A549 (cell line): ENCODE data around the gene SURF2. TPM values are rescaled to one million over a fixed set of nuclear protein-coding genes. Genes with fewer than 3 reads are reported as not detected.
A peak's percentile ranks its signal among the peaks of the same experiment; 100 is the strongest.

Experiments
- BCL3 ChIP-seq: fragments of >200 bp; sonication (Bioruptor Twin); formaldehyde crosslinking; IDR thresholded peaks from 3 replicates; pipeline ENCODE4 v1.6.1; 2016
- BHLHE40 ChIP-seq: IDR thresholded peaks from 2 replicates; pipeline ENCODE4 v1.6.1; 2012; ENCODE audit warnings: low read depth, low read length, inconsistent platforms
- CHD4 ChIP-seq: fragments of 200-600 bp; sonication (generic); IDR thresholded peaks from 2 replicates; pipeline ENCODE4 v1.6.1; 2016; ENCODE audit warnings: antibody characterized with exemption, mild to moderate bottlenecking, borderline replicate concordance
- E2F6 ChIP-seq: IDR thresholded peaks from 2 replicates; pipeline ENCODE4 v1.6.1; 2012; ENCODE audit warnings: low read depth, borderline replicate concordance
- EHMT2 ChIP-seq: fragments of 200-600 bp; sonication (generic); IDR thresholded peaks from 2 replicates; pipeline ENCODE4 v1.6.1; 2016; ENCODE audit warnings: antibody characterized with exemption, low read depth, mild to moderate bottlenecking, moderate library complexity
- EP300 ChIP-seq, 2 experiments: fragments of >200 bp; sonication (Bioruptor Twin); formaldehyde crosslinking; IDR thresholded peaks; 2 replicates in 1 of 2; 3 replicates in 1 of 2; pipeline ENCODE4 v1.6.1; 2016 to 2017
- FOSL2 ChIP-seq, 2 experiments: fragments of 450-650 bp in 1 of 2; fragments of >200 bp in 1 of 2; sonication (Bioruptor Twin) in 1 of 2; formaldehyde crosslinking; IDR thresholded peaks; 2 replicates each; pipeline versions ENCODE4 v1.5.0 to v1.6.1; 2016 to 2020; ENCODE audit warnings: mild to moderate bottlenecking in 1 of 2, moderate library complexity in 1 of 2
- FOXS1 ChIP-seq: fragments of 250-450 bp; sonication (Bioruptor Pico); IDR thresholded peaks from 2 replicates; pipeline ENCODE4 v1.5.0; 2020; ENCODE audit warnings: mild to moderate bottlenecking, moderate library complexity
- HDAC2 ChIP-seq: fragments of 200-600 bp; sonication (generic); IDR thresholded peaks from 2 replicates; pipeline ENCODE4 v1.6.1; 2016
- HEYL ChIP-seq: fragments of 250-450 bp; sonication (Bioruptor Pico); IDR thresholded peaks from 2 replicates; pipeline ENCODE4 v1.8.0; 2021; ENCODE audit warnings: mild to moderate bottlenecking, moderate library complexity
- HMGXB4 ChIP-seq: fragments of 250-450 bp; sonication (Bioruptor Pico); IDR thresholded peaks from 2 replicates; pipeline ENCODE4 v1.5.0; 2021; ENCODE audit warnings: mild to moderate bottlenecking, moderate library complexity, borderline replicate concordance
- HOXB5 ChIP-seq: fragments of 250-450 bp; sonication (Bioruptor Pico); IDR thresholded peaks from 2 replicates; pipeline ENCODE4 v1.5.0; 2020; ENCODE audit warnings: mild to moderate bottlenecking, moderate library complexity
- JUN ChIP-seq, 2 experiments: fragments of >200 bp; sonication (Bioruptor Twin); formaldehyde crosslinking; IDR thresholded peaks; 2 replicates in 1 of 2; 3 replicates in 1 of 2; pipeline ENCODE4 v1.6.1; 2016 to 2017
- JUNB ChIP-seq: fragments of >200 bp; sonication (Bioruptor Twin); formaldehyde crosslinking; IDR thresholded peaks from 2 replicates; pipeline ENCODE4 v1.6.1; 2016
- KDM5A ChIP-seq: fragments of 200-600 bp; sonication (generic); IDR thresholded peaks from 2 replicates; pipeline ENCODE4 v1.6.1; 2016; ENCODE audit warnings: antibody characterized with exemption, mild to moderate bottlenecking
- MAZ ChIP-seq: fragments of 150-350 bp; IDR thresholded peaks from 2 replicates; pipeline ENCODE4 v1.6.1; 2014; ENCODE audit warnings: antibody characterized with exemption, low read depth, low read length, borderline replicate concordance
- NFE2L2 ChIP-seq: fragments of 150-350 bp; conservative IDR thresholded peaks from 2 replicates; pipeline ENCODE4 v1.6.1; 2014; ENCODE audit warnings: low read length
- NPAS2 ChIP-seq: fragments of 250-450 bp; sonication (Bioruptor Pico); IDR thresholded peaks from 2 replicates; pipeline ENCODE4 v1.8.0; 2022; ENCODE audit warnings: mild to moderate bottlenecking, moderate library complexity, borderline replicate concordance
- PHF8 ChIP-seq: fragments of 200-600 bp; sonication (generic); IDR thresholded peaks from 2 replicates; pipeline ENCODE4 v1.6.1; 2016; ENCODE audit warnings: low read depth, mild to moderate bottlenecking, antibody characterized with exemption, moderate library complexity, borderline replicate concordance
- RAD21 ChIP-seq, 2 experiments: fragments of >200 bp in 1 of 2; sonication (Bioruptor Twin) in 1 of 2; formaldehyde crosslinking in 1 of 2; IDR thresholded peaks in 1 of 2; conservative IDR thresholded peaks in 1 of 2; 2 replicates in 1 of 2; 3 replicates in 1 of 2; pipeline ENCODE4 v1.6.1; 2012 to 2018; ENCODE audit warnings: inconsistent platforms in 1 of 2
- USF2 ChIP-seq: fragments of 450-650 bp; IDR thresholded peaks from 2 replicates; pipeline ENCODE4 v1.6.1; 2014; ENCODE audit warnings: antibody characterized with exemption
- ZC3H11A ChIP-seq: fragments of 450-650 bp; IDR thresholded peaks from 2 replicates; pipeline ENCODE4 v1.6.1; 2014; ENCODE audit warnings: antibody characterized with exemption, mild to moderate bottlenecking
- ZSCAN20 ChIP-seq: fragments of 250-450 bp; sonication (Bioruptor Pico); IDR thresholded peaks from 2 replicates; pipeline ENCODE4 v1.8.0; 2022; ENCODE audit warnings: mild to moderate bottlenecking, moderate library complexity
- polyA plus RNA-seq, 4 experiments: library from polyadenylated mRNA; depleted of rRNA in 3 of 4; stranded (reverse); fragments of >200 nt; fragmentation: RNase III in 1 of 4; extraction: RNeasy Plus Mini Kit Qiagen cat#74134 plus additional on column Dnase treatment in 1 of 4; gene quantifications; 2 replicates in 3 of 4; 3 replicates in 1 of 4; pipeline ENCODE4 v1.2.3, GENCODE V29; 2011 to 2017

SURF2 gene
- polyA plus RNA-seq, 2 of the 4 experiments (the other 2 are of a cell fraction): 25.2 to 34.9 TPM

GRCh38 chr9:133351908-133352634 lies 4.3 kb upstream of the SURF2 start (continued):
- TF ChIP-seq BCL3 (0 out of 3 replicates have a peak, but pooled peaks have one; percentile 30), ZC3H11A (no peak), HMGXB4 (CRISPR knock-in tag) (no peak), HOXB5 (CRISPR knock-in tag) (no peak; the same call in 1 of the 2 replicates), CHD4 (no peak), FOXS1 (CRISPR knock-in tag) (no peak), MAZ (no peak), JUN (IDR thresholded peaks at IDR 0.05) (peak; percentile 13 to 40; a peak in 2 of 5 replicates), NFE2L2 (no peak; the same call in 1 of the 2 replicates), JUNB (no peak), HDAC2 (no peak), E2F6 (no peak), NPAS2 (CRISPR knock-in tag) (no peak), ZSCAN20 (CRISPR knock-in tag) (no peak), RAD21 (conservative IDR thresholded peaks at IDR 0.05 in 1 of 2, IDR thresholded peaks at IDR 0.05 in 1 of 2) (no peak), KDM5A (no peak), BHLHE40 (no peak), FOSL2 (IDR thresholded peaks at IDR 0.05) (no peak), FOSL2 (CRISPR knock-in tag; IDR thresholded peaks at IDR 0.05) (no peak), EHMT2 (no peak), HEYL (CRISPR knock-in tag) (no peak), PHF8 (no peak), EP300 (IDR thresholded peaks at IDR 0.05) (no peak), USF2 (no peak)
